Epithelial cell of proximal tubule (primary cell): ENCODE measurements around the gene FRMPD1. TPM values are rescaled to one million over a fixed set of nuclear protein-coding genes. Genes with fewer than 3 reads are reported as not detected.
"Not testable (repeated sequence)": the region's sequence is repeated elsewhere in the genome, so short reads cannot be mapped to it uniquely, and the experiment has no call there.

Experiments used
- DNase-seq: peaks from one replicate; pipeline ENCODE4 v3.0.0-alpha.2; 2011; ENCODE audit warnings: low read depth
- H3K4me3 ChIP-seq: 2 replicates; pipeline ENCODE4 v1.5.1; 2011; ENCODE audit warnings: low read depth, mild to moderate bottlenecking, low read length
- CTCF ChIP-seq: conservative IDR thresholded peaks from 2 replicates; pipeline ENCODE4 v1.5.1; 2012; ENCODE audit warnings: low read depth, mild to moderate bottlenecking, low read length
- total RNA-seq: library from RNA; depleted of rRNA; stranded (reverse); fragments of >200 nt; gene quantifications from 2 replicates; pipeline ENCODE4 v1.2.3, GENCODE V29; 2015

FRMPD1 gene
- total RNA-seq, 1 donor from 2014 or later, result under 0.01 TPM

GRCh38 chr9:37746448-37747270 lies 95.9 kb downstream of the FRMPD1 start:
- no peak for DNase-seq
- no peak for TF ChIP-seq CTCF
- H3K4me3 ChIP-seq, result no peak overlapping the region

DNA sequence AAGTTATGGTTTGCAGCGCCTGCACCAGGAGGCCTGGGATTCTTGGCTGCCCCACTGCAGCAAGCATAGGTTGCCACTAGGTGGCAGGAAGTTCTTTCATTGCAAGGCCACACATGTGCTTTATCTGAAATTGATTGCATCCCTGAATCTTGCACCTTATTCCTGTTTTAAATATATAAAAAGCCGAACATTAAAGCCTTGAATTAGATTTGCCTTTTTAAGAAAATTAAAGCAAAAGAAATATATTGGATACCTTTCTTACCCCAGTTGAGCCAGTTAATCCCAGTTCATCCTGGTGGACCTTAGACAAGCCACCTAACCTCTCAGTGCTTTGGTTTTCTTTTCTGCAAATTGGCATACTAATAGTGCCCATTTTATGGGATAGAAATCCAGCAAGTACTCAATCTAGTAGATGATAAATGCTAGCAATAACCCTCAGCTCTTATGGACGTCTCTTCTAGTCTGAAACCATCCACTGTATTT lies 96.6 kb downstream of the FRMPD1 start:
- peak; percentile 95 for TF ChIP-seq CTCF
- H3K4me3 ChIP-seq, result no peak overlapping the region
- DNase-seq, result no peak

DNA sequence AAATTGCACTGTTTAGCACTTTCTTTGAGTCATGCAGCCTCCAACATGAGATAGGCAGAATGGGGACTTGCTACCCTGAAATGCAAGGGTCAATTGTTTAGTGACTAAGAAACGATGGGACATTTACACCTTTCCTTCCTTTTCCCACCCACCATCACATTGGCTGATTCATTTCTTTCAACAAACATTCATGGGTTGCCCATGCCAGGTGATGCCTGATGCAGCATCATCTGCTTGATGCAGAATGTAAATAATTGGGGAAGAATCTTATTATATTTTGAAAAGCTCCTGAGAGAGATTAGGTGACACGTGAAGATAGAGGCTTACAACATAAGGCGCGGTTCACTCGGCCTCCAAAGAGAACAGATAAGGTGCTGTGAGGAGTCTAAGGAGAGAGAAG lies 98.4 kb downstream of the FRMPD1 start:
- no peak for TF ChIP-seq CTCF
- H3K4me3 ChIP-seq, result no peak overlapping the region
- DNase-seq, result no peak

- no peak overlapping the region for H3K4me3 ChIP-seq
- DNase-seq, result no peak
- TF ChIP-seq CTCF, result no peak
These were observed 100.4 kb downstream of the FRMPD1 start for GRCh38 chr9:37751186-37751585.

DNA sequence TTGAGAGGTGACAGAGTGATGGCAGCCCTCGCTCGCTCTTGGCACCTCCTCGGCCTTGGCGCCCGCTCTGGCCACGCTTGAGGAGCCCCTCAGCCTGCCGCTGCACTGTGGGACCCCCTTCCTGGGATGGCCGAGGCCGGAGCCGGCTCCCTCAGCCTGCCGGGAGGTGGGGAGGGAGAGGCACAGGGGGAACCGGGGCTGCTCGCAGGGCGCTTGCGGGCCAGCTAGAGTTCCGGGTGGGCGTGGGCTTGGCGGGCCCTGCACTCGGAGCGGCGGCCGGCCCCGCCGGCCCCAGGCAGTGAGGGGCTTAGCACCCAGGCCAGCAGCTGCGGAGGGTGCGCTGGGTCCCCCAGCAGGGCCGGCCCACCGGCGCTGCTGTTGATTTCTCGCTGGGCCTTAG lies 101.0 kb downstream of the FRMPD1 start:
- H3K4me3 ChIP-seq, DNase-seq: not testable (repeated sequence)

- not testable (repeated sequence) for DNase-seq
These were observed 101.4 kb downstream of the FRMPD1 start for GRCh38 chr9:37752112-37752511.

GRCh38 chr9:37752642-37753488 lies 102.1 kb downstream of the FRMPD1 start:
- DNase-seq, result no peak
- TF ChIP-seq CTCF, result no peak
- H3K4me3 ChIP-seq, result peak overlapping the region; percentile 96

More at GRCh38 chr9:37752112-37752511, 101.4 kb downstream of the FRMPD1 start:
- not testable (repeated sequence) for H3K4me3 ChIP-seq
